ENCODE data around the gene HAUS3.
"Not testable (repeated sequence)": the region's sequence is repeated elsewhere in the genome, so short reads cannot be mapped to it uniquely, and the experiment has no call there.

HAUS3 gene

DNA sequence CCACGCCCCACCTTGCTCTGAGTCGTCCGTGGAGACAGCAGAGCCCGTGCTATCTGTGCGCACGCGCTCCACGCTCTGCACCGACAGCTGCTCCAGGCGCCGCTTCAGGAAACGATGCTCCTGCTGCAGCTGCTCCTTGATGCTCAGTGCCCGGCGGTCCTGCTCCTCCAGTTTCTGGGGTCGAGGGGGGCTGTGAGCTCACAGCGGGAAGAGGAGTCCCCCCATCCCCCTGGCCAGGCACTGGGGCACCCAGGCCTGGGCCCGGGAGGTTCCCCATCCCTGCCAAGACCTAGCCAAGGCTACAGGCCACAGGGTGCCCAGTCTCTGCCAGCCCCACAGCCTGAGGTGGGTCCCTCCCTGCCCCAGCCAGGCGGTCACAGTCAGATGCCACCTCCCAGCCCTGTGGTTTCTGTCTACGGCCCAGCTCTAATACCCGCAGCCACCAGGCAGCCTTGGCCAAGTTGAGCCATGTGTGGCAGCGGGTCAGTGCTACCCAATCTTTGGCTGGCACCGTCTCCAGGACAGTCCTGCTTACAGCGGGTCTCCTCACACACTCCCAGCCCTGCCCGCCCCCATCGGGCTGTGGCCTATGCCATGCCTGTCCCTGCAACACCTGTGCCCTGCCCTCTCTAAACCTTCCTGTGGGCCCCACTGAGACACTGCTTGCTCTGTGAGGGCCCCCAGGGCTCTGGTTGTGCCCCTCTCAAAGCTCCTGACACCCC, 9.3 kb upstream of the HAUS3 start:
- no peak for DNase-seq

DNA sequence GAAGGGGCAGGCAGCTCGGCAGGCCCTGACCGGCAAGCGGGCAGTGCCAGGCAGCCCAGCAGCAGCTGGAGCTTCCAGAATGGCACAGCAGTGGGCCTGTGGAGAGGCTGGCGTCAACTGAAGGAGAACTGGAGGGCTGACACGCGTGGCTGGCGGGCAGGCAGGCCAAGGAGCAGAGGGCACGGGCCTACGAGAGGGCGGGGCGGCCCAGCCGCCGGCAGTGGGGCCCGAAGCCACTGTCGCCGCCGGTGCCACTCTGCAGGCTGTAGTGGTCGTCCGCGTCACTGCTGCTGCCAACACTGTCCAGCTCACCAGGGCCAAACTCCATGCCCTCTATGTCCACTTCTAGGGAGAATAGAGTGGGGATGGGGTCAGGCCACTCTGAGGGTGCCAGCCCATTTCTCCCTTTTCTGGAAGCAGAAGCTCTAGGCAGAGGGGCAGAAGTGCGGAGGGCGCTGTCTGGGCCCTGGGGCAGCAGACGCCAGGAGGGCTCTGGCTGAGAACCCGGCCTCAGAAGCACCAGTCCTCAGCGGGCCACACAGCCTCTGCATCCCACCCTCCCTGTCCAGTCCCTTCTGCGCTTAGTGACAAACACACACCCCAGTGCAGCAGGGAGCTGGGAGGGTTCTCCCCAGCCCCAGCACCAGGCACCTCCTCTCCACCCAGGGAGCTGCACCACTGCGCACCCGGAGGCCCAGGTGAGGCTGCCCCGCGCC, 8.6 kb upstream of the HAUS3 start:
- no peak for DNase-seq

DNA sequence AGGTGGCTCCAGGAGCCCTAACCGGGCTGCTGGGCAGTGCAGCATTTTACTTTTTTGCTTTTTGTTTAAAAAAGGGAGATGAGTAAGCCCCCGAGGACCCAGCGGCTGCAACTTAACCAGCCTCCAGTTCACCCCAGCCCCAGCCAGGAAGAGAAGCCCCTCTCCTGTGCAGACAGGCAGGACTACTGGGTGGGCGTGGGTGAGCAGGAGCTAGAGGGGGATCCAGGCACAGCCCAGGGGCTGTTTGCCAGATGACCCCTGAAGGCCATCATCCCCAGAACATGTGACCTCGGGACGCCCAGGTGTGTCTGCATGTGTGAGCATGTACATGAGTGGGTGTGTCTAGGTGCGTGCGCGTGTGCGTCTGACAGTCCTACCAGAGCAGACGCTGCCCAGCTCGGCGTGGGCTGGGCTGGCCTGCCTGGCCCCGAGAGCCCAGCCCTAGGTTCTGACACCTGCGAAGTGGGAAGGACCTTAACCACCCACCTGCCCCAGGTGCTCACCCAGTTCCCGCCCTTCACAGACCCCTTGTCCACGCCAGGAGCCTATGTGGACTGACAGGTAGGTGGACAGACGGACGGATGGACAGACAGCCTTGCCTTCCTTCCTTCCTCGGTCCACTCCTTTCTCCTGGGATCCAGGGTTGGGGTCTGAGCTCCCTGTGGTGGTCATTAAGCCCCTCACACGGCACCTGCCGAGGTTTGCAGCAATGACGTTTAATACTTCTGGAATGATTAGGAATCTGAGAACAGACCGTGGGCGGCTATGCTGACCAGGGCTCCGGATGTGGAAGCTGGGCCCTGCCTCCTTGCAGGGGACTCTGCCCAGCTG, 7.8 kb upstream of the HAUS3 start:
- no peak for DNase-seq

DNA sequence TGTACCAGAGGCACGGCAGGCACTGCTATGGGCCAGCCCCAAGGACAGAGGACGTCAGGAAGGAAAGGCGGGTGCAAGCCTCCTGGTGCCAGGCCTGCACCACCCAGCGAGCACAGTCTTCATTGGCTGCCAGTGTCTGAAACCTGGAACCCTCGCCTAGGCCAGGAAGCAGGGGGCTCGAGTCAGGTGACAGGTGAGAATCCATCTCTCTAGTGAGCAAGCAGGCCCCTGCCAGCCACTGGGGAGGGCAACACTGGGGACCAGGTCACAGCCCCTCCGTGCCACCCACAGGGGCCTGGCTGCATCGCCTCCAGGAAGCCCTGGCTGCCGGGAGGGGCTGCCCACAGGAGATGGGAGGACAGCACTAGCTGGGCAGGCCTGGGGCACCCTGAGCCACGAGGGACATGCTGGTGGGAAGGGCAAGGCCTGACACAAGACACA, 6.9 kb upstream of the HAUS3 start:
- DNase-seq, result no peak

DNA sequence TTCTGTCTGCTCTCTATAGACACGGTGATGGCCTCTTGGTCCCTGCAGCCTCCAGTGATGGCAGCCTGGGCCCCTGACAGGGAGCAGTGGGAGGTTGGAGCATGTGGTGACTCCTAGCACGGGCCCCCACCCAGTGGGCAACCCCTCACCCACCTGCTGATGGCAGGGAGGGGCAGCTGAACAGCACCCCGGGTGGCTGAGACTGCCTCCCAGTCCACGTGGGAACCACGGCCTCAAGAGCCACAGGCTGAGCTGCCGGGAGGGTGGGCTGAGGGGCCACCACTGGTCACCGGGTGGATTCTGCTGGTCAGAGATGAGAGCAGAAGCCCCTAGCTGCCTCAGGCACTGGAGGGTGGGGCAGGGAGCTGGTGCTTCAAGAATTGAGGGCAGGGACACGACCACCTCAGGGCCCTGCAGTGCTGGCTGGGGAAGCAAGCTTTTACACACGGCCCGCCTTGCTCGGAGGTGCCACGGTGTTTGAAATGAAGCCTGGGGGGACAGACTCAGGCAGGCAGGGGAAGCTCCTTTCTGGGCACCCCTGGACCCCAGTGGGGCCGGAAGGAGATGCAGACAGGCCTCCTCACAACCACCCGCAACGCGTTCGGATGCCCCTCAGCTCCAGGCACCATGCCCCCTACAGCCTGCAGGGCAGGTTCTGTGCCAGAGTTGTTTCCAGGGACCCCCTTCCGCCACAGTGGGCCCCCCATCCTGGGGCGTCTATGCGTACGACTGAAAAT, 6.3 kb upstream of the HAUS3 start:
- DNase-seq, result no peak

DNA sequence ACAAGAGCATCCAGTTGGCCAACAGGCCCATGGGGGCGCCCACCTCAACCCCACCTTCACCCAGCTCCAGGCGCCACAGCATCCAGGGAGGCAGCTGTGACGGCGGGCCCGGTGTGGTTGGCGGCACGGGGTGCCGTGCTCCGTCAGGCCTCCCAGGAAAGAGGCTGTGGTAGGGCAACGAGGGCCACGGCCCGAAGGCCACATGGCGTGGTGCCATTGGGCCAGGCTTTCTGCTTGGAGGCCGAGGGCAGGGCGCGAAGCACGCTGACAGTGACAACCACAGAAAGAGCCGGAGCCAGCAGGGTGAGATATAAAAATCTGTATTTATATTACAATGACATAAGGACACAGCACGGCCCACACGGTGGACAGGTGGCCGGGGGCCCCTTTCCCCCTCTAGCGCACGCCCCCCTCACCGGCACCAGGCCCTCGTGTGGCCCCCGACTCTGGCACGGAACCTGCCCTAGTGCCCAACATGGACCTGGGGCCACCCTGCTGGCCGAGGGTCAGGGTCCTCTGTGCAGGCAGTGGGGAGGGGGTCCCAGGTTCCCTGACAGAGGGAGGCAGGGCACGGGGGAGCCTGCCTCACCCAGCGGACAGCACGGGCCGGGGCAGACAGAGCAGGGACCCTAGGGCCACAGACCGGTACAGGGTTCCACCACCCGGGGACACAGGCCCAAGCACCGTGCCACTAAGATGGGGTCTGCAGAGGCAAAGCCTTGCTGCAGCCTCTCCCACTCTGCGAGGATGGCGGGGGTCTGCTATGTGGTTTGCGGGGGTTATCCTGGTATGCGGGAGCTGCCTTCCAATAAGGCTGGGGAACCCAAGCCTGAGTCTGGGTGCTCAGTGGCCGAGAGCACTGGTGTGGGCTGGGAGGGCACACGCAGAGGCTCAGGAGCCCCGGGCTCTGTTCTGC, 5.5 kb upstream of the HAUS3 start:
- DNase-seq, result no peak

DNA sequence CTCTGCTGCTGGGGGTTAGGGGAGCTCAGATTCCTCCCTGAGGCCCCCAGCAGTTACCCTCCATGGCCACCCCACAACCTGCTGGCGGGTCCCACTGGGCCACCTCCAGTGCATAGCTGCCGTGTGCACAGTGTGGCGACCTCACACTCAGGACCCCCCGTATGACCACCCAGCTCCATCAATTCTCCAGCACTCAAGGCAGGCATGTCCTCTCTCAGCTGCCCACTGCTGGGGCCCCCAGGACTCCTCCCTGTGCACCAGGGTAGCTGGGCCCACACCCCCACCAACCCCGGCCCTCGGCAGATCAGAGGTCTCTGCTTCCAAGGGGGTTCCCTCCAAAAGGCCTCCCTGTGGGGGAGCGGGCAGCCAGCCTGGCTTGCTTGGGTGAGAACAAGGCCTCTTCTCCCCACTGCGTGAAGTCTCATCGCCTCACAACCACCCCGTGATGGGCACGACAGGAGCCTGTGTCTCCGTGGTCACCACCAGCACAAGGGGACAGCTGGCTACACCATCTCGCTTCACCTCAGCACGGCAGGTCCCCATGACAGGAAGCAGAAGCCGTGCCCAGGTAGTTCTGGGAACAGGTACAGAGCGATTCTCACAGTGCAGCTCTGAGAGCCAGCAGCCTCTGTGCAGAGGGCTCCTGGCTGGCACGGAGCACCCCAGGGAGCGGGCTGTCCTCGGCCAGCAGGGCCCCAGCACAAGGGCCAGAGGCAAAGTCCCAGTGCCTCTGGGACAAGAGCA, 4.6 kb upstream of the HAUS3 start:
- DNase-seq, result no peak

DNA sequence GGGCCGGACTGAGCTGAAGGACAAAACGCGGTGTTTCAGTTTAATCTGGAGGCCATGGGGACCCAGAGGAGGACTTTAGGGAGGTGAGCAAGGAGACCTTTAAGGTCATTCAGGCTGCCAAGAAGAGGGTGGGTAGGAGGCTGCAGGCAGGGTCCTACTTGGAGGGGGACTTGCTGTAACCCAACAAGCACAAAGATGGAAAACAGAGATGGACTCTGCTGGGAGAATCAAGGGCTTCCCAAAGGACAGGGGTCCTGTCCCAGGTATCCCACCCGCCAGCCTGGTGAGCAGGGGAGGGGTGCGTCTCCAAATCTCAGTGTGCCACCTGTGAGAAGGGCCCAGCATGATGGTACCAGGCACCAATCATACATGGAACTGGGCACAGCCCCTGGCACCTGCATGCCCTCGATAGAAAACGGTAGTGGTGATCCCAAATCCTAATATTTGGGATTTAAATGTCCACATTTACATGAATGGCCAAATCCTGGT, 3.9 kb upstream of the HAUS3 start:
- DNase-seq, result no peak

DNA sequence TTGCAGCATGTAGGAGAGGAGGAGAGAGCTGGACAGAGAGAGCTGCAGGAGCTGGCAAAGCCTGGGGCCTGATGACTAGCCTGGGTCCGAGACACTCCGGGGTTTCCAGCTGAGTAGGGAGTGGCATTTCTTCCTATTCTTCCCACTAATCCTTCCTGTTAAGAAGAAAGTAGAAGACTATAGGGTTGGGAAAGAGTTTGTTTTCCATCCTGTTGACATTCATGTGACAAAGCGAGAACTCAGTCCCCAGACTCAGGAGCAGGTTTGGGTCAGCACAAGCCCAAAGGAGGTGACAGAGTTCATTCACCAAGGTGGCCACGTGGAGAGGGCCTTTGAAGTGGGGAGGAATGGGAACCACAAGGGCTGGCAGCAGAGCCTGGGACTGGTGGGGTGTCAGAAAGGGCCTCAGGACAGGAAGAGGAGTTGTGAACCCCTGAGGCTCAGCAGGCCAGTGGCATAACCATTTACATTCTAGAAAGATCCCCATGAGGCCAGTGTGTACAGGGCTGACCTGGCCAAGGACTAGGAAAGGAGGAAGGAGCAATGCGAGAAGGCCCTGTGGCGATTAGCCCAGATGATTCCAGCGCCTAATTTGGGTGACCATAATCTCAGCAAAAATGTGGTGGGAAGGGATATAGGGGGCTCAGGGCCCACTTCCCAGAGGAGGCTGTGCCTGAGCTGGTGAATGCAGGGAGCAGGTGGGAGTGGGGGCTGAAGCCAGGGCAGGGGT, 3.3 kb upstream of the HAUS3 start:
- no peak for DNase-seq

DNA sequence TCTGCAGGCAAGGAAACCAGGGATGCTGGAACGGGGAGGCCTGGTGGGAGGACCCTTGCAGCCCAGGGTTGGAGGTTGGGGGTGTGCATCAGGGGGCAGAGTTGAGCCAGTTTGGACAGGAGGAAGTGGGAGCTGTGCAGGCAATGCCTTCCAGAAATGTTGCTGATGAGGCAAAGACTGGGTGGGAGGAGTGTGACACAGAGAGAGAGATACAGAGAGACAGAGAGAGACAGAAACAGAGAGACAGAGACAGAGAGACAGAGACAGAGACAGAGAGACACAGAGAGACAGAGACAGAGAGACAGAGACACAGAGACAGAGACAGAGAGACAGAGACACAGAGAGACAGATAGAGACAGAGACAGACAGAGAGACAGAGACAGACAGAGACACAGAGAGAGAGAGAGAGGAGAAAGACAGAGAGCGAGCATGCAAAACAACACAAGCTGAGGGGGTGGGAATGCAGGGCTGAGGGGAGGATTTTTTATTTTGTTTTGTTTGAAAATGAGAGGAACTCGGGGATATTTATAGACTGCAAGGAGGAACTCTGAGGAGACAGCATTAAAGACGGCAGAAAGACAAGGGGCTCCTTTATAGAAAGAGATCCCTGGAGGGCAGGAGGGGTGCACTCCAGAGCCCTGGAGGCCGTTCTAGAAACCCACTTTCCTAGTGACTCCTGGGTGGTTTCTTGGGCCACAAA, 1.9 kb upstream of the HAUS3 start:
- DNase-seq, result no peak

DNA sequence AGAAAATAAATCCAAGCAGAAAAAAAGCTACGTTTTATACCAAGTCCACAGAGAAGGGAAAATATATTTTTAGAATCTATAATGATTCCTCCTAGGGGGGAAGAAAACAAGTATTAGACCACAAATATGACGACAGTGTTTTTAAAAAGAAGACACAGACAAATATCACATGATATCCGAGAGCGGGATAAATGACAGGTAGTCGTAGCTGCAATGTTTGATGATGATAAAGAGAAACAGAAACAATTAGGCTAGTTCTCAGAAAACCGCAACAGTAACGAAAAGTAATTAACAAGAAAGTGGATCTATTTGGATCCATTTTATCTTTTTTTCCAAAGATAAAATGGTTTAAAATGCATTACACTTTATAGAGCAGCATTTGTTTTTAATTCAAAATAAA, 918 bp downstream of the HAUS3 start:
- no peak for DNase-seq

DNA sequence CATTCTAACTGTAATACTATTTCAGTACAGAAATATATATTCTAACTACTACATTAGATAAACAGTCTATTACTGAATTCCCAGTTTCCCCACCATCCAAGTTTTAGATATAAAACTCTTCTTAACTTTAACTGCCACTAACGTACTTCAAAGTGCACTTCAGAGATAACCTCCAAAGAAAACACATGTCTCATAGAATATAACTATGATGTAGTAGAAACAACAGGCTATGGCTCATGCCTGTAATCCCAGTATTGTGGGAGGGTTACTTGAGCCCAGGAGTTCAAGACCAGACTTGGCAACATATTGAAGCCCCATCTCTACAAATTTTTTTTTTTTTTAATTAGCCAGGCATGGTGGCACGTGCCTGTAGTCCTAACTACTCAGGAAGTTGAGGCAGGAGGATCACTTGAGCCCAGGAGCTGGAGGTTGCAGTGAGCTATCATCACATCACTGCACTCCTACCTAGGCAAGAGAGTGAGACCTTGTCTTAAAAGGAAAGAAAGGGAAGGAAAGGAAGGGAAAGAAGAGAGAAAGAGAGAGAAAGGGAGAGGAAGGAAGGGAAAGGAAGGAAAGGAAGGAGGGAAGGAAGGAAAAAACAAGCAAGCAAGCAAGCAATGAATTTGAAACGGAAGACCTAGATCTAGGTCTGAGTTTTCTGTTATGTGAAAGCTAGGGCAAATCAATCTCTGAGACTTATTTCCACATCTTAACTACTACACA, 4.8 kb downstream of the HAUS3 start:
- no peak for DNase-seq

DNA sequence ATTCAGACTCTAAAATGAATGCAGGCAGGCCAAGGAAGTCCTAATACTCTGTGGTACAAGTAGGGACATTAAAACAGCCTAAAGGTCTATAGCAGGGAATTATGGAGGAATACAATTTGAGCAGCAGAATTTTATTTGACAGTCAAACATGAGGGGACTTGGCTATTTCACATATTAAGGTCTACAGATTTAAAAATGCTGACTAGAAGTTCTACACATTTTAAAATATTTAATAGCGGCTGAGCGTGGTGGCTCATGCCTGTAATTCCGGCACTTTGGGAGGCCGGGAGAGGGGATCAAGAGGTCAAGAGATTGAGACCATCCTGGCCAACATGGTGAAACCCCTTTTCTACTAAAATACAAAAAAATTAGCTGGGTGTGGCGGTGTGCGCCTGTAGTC, 10.8 kb downstream of the HAUS3 start:
- no peak for DNase-seq

DNA sequence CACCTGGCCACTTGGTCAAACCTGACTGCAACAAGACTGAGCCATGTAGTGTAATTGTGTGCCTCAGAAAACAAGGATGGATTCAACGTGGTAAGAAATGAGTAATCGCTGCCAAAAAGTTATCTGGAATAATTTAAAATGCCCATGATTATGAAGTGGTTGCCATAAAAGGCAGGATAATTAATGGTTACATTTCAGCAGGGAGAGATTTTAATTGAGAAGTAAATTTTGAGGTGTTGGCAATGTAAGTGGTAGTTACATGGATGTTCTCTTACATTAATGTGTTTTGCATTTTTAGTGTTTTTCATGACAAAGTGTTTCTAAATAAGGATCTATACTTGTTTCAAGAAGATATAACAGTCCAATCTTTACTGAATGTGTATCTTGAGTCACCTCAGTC, 15.7 kb downstream of the HAUS3 start:
- no peak for DNase-seq

DNA sequence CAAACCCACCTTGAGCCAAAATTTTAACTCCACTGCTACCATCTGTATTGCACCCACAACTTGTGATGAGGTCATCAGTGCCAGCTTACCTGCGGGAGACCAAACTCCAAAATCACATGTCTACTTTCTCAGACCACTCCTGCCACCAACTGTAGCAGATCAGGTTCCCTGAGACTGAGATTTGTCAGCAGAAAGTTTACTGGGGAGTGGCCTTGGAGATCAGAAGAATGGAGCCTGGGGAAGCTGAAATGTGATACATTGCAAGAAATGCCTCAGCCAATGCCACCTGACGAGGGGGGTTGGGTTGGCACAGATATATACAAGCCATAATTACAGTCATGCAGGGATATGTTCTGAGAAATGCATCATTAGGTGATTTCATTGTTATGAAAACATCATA, 19.1 kb downstream of the HAUS3 start:
- DNase-seq, result no peak

DNA sequence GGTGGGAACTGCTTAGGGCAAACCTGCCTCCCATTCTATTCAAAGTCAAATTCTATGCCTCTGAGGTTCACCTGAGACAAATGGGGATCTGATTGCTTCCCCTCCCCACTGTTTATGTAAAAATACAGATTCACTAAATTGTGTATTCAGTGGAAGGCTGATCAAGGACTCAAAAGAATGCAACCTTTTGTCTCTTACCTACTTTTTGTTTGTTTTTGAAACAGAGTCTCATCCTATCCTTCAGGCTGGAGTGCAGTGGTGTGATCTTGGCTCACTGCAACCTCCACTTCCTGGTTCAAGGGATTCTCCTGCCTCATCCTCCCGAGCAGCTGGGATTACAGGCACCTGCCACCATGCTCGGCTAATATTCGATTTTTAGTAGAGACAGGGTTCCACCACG, 20.5 kb downstream of the HAUS3 start:
- DNase-seq, result not testable (repeated sequence)

DNA sequence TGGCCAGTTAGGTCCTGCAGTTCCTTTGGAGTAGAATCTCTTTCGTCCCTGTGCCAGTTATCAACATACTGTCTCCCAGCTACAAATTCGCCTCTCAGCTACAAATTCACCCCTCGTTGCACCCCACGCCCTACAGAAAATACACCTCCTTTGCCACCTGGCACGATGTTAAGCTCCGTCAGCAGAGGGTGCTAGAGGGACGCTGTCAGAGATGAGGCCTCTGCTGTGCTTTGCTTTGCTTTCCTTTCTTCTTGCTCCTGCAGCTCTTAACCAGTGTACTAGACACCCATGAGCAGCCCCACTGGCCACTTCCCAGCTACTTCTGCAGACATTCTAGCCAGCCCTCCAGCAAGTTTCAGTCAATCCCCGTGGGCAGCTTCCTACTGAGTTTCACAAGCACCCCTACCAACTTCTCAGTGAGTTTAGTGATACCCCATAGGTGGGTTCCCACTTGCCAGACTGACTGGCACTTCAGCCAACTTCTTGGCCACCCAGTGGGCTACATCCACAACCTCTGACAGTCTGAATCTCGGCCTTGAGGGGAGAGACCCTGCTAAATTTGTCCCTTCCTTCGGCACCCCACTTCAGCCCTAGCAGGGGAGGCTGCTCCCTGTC, 21.8 kb downstream of the HAUS3 start:
- no peak for DNase-seq

DNA sequence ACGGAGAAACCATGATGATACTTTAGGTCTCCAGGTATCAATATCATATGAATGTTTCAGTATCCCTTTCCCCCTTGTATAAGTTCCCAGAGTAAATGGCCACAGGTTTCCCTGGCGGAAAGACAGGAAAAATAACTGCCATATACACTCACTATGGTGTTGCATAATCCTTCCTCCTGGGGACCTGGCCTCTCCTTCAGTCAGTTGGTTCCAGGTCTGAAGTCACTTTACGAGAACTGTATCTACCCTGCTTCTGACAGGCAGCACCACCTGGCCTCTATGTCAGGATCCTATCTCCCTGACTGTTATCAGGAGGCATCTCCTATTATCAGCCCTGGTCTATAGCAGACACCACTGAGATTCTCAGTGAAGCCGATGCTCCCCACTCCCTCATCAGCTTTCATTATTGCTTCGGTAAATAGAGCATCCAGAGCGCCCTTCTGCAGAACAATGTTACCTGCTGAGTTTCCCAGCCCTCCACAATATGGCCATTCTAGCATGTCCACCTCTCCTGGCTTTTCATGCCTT, 22.6 kb downstream of the HAUS3 start:
- no peak for DNase-seq

Measured in NCI-H446 treated with DMSO at 0.1 percent for 48 hours (cell line).